PC-3 (cell line): ENCODE measurements around the gene SUSD3. TPM values are rescaled to one million over a fixed set of nuclear protein-coding genes. Genes with fewer than 3 reads are reported as not detected.

Source experiments
- ATAC-seq: fragments of 200-7000 bp; cut with Tn5 transposase; 2 replicates; pipeline ENCODE4 v1.9.1; 2020; ENCODE audit warnings: mild to moderate bottlenecking, moderate library complexity
- BruUV-seq: library from RNA; stranded (reverse); fragments of 400-500 nt; replicated peaks from 2 replicates; lab custom pipeline; 2021; lab: Mats Ljungman, UMichigan
- CTCF ChIA-PET: fragments of 300-600 bp; sonication (Branson Sonifier 250); formaldehyde crosslinking; loops from one replicate; lab custom pipeline; 2022; ENCODE audit warnings: antibody characterized with exemption; lab: Charles Lee
- POLR2A ChIA-PET: fragments of 300-600 bp; sonication (Branson Sonifier 250); formaldehyde crosslinking; loops from one replicate; lab custom pipeline; 2022; ENCODE audit warnings: antibody characterized with exemption; ENCODE audit not compliant: unreplicated experiment; lab: Charles Lee
- DNase-seq: peaks from one replicate; pipeline ENCODE4 v3.0.0-alpha.2; 2015
- H2AFZ ChIP-seq: fragments of 300-600 bp; sonication (generic); 2 replicates; pipeline ENCODE4 v1.6.0; 2016; ENCODE audit warnings: antibody characterized with exemption, low read length
- H3F3A ChIP-seq: fragments of 300-600 bp; sonication (generic); one replicate; pipeline ENCODE4 v1.6.0; 2017; ENCODE audit warnings: antibody characterized with exemption, low read length, control low read depth, mild to moderate bottlenecking; ENCODE audit not compliant: unreplicated experiment
- H3K27ac ChIP-seq: fragments of 300-600 bp; sonication (generic); 2 replicates; pipeline ENCODE4 v1.5.1; 2016; ENCODE audit warnings: mild to moderate bottlenecking, low read length
- H3K27me3 ChIP-seq: fragments of 300-600 bp; sonication (generic); 2 replicates; pipeline ENCODE4 v1.6.1; 2016; ENCODE audit warnings: low read length, mixed read lengths
- H3K36me3 ChIP-seq: fragments of 300-600 bp; sonication (generic); 2 replicates; pipeline ENCODE4 v1.6.1; 2016; ENCODE audit warnings: low read depth, mixed run types, low read length, mixed read lengths
- H3K4me1 ChIP-seq: fragments of 300-600 bp; sonication (generic); 2 replicates; pipeline ENCODE4 v1.5.1; 2016; ENCODE audit warnings: low read length; ENCODE audit not compliant: insufficient read depth
- H3K4me2 ChIP-seq: fragments of 300-600 bp; sonication (generic); 2 replicates; pipeline ENCODE4 v1.6.0; 2016; ENCODE audit warnings: low read length
- H3K4me3 ChIP-seq: fragments of 300-600 bp; sonication (generic); 2 replicates; pipeline ENCODE4 v1.5.1; 2016; ENCODE audit warnings: mild to moderate bottlenecking, low read length, mixed read lengths
- H3K79me2 ChIP-seq: fragments of 300-600 bp; sonication (generic); 2 replicates; pipeline ENCODE4 v1.6.1; 2017; ENCODE audit warnings: low read length, mixed read lengths
- H3K9ac ChIP-seq: fragments of 300-600 bp; sonication (generic); 2 replicates; pipeline ENCODE4 v1.6.0; 2016; ENCODE audit warnings: mild to moderate bottlenecking, low read length
- H3K9me2 ChIP-seq: fragments of 300-600 bp; sonication (generic); replicated peaks from 2 replicates; pipeline ENCODE4 v1.6.1; 2016; ENCODE audit warnings: mixed run types, low read length, mixed read lengths
- H3K9me3 ChIP-seq: fragments of 300-600 bp; sonication (generic); 2 replicates; pipeline ENCODE4 v1.6.1; 2016; ENCODE audit warnings: low read length, mixed read lengths
- H4K20me1 ChIP-seq: fragments of 300-600 bp; sonication (generic); 2 replicates; pipeline ENCODE4 v1.6.1; 2016; ENCODE audit warnings: low read length, mixed read lengths
- CTCF ChIP-seq: fragments of 300-600 bp; sonication (generic); conservative IDR thresholded peaks from 2 replicates; pipeline ENCODE4 v1.5.1; 2017; ENCODE audit warnings: antibody characterized with exemption, low read depth, mild to moderate bottlenecking, low read length
- EZH2 ChIP-seq: fragments of 300-600 bp; sonication (generic); IDR thresholded peaks from one replicate; pipeline ENCODE4 v1.6.1; 2017; ENCODE audit warnings: antibody characterized with exemption, mild to moderate bottlenecking, low read length; ENCODE audit not compliant: unreplicated experiment
- EZH2phosphoT487 ChIP-seq: fragments of 300-600 bp; sonication (generic); IDR thresholded peaks from 2 replicates; pipeline ENCODE4 v1.6.1; 2018; ENCODE audit warnings: mild to moderate bottlenecking, antibody characterized with exemption, low read length, borderline replicate concordance
- intact Hi-C: fragments of 100-400 bp; cut with micrococcal nuclease; formaldehyde crosslinking; loops from 2 replicates; pipeline ENCODE4 v1.9.0; 2023
- total RNA-seq: library from RNA; depleted of rRNA; stranded (reverse); fragments of >200 nt; gene quantifications from 2 replicates; pipeline ENCODE4 v1.2.3, GENCODE V29; 2014

SUSD3 gene
- total RNA-seq, 1 experiment from 2014 or later, result 13.4 TPM

GRCh38 chr9:93087971-93088655, 29.6 kb downstream of the SUSD3 start:
- DNase-seq, result no peak
- intact Hi-C loops, result no loop called here
- ATAC-seq, result no peak
- POLR2A ChIA-PET, result no interaction called here
- Histone ChIP-seq H3K4me1 (peaks cover 5% of the 10 kb centered on the region; the same call in 1 of the 2 replicates), H3K27ac (no peak overlapping the region), H3K4me2 (no peak overlapping the region), H3K27me3 (no peaks in the 10 kb centered on the region), H3K9me3 (0 out of 2 replicates have a peak, but pooled peaks cover 3% of the 10 kb centered on the region), H3K9ac (no peak overlapping the region), H3K79me2 (no peaks in the 10 kb centered on the region), H3K36me3 (no peaks in the 10 kb centered on the region), H4K20me1 (no peaks in the 10 kb centered on the region), H3F3A (no peaks in the 10 kb centered on the region), H2AFZ (no peak overlapping the region), H3K4me3 (no peak overlapping the region), H3K9me2 (no peaks in the 10 kb centered on the region)
- no peak for TF ChIP-seq CTCF
- TF ChIP-seq EZH2, result no peak
- TF ChIP-seq EZH2phosphoT487, result no peak
- CTCF ChIA-PET, result no interaction called here
- BruUV-seq, result no TSS peak

- H3K27me3 ChIP-seq, result no peaks in the 10 kb centered on the region
- H3K4me2 ChIP-seq, result no peak overlapping the region
- CTCF ChIA-PET, result no interaction called here
- DNase-seq (no peak), ATAC-seq (no peak)
- H3K9me2 ChIP-seq, result no peaks in the 10 kb centered on the region
- no peaks in the 10 kb centered on the region for H3K79me2 ChIP-seq
- no peaks in the 10 kb centered on the region for H3K36me3 ChIP-seq
- no peaks in the 10 kb centered on the region for H3F3A ChIP-seq
- H3K27ac ChIP-seq, result no peak overlapping the region
- H3K4me1 ChIP-seq, result peaks cover 5% of the 10 kb centered on the region; the same call in 1 of the 2 replicates
- BruUV-seq, result no TSS peak
- TF ChIP-seq CTCF, result no peak
- TF ChIP-seq EZH2, result no peak
- TF ChIP-seq EZH2phosphoT487, result no peak
- H3K9me3 ChIP-seq, result 0 out of 2 replicates have a peak, but pooled peaks cover 3% of the 10 kb centered on the region
- intact Hi-C loops, result no loop called here
- no peak overlapping the region for H3K9ac ChIP-seq
- H4K20me1 ChIP-seq, result no peaks in the 10 kb centered on the region
- no peak overlapping the region for H2AFZ ChIP-seq
- no peak overlapping the region for H3K4me3 ChIP-seq
- POLR2A ChIA-PET, result no interaction called here
Measured at GRCh38 chr9:93088656-93089015, 30.1 kb downstream of the SUSD3 start.

GRCh38 chr9:93089024-93089423, 30.5 kb downstream of the SUSD3 start:
- Histone ChIP-seq H3K27me3 (no peaks in the 10 kb centered on the region), H3F3A (no peaks in the 10 kb centered on the region), H3K9me2 (no peaks in the 10 kb centered on the region), H3K9me3 (0 out of 2 replicates have a peak, but pooled peaks cover 3% of the 10 kb centered on the region), H3K4me1 (peaks cover 5% of the 10 kb centered on the region; the same call in 1 of the 2 replicates), H3K27ac (no peak overlapping the region), H3K79me2 (no peaks in the 10 kb centered on the region), H3K4me3 (no peak overlapping the region), H3K36me3 (no peaks in the 10 kb centered on the region), H2AFZ (no peak overlapping the region), H4K20me1 (no peaks in the 10 kb centered on the region), H3K9ac (no peak overlapping the region), H3K4me2 (no peak overlapping the region)
- no peak for ATAC-seq
- intact Hi-C loops, result no loop called here
- DNase-seq, result no peak
- no TSS peak for BruUV-seq
- CTCF ChIA-PET, result no interaction called here
- TF ChIP-seq EZH2, result no peak
- TF ChIP-seq EZH2phosphoT487, result no peak
- TF ChIP-seq CTCF, result no peak
- POLR2A ChIA-PET, result no interaction called here
